T-helper 1 cell treated with Interleukin-12 subunit alpha and Interleukin-12 subunit beta and Interleukin-4 antibody, amounts not matched to agents 30 μg/mL and 1 μg/mL, for 36 hours (primary cell): ENCODE measurements around the gene CMKLR1.

Experiments
- H3K27ac Mint-ChIP-seq: one replicate; pipeline ENCODE4 v1.8.0; 2021; ENCODE audit warnings: mild to moderate bottlenecking, mixed read lengths
- H3K27me3 Mint-ChIP-seq: one replicate; pipeline ENCODE4 v1.8.0; 2021; ENCODE audit warnings: low read depth, mixed read lengths
- H3K36me3 Mint-ChIP-seq: one replicate; pipeline ENCODE4 v1.8.0; 2021; ENCODE audit warnings: low read depth, mixed read lengths
- H3K4me1 Mint-ChIP-seq: one replicate; pipeline ENCODE4 v1.8.0; 2021; ENCODE audit warnings: low read depth, mixed read lengths
- H3K4me3 Mint-ChIP-seq: one replicate; pipeline ENCODE4 v1.8.0; 2021; ENCODE audit warnings: mild to moderate bottlenecking, moderate library complexity, mixed read lengths
- H3K9me3 Mint-ChIP-seq: one replicate; pipeline ENCODE4 v1.8.0; 2021; ENCODE audit warnings: mixed read lengths

Gene CMKLR1

DNA sequence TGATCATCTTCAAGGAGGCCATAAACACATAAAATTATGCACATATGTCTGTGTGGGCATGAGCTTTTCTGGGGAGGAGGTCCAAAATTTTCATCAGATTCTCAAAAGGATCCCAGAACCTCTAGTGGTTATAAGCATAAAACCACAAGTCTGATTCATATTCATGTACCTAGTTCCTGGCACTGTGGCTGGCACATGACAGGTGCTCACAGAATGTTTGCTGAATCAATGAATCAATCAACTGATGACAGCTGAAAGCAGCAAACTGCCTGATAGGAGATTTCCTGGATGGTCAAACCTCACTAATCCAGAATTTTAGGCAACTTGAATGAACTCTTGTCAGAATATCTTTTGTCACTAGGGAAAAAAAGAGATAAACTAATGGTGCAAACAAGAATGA lies 13.5 kb upstream of the CMKLR1 start:
- H3K4me1 Mint-ChIP-seq, result no peaks in the 10 kb centered on the region
- no peak overlapping the region for H3K4me3 Mint-ChIP-seq
- H3K9me3 Mint-ChIP-seq, result no peaks in the 10 kb centered on the region
- no peaks in the 10 kb centered on the region for H3K36me3 Mint-ChIP-seq
- peaks cover 11% of the 10 kb centered on the region for H3K27me3 Mint-ChIP-seq
- no peak overlapping the region for H3K27ac Mint-ChIP-seq

DNA sequence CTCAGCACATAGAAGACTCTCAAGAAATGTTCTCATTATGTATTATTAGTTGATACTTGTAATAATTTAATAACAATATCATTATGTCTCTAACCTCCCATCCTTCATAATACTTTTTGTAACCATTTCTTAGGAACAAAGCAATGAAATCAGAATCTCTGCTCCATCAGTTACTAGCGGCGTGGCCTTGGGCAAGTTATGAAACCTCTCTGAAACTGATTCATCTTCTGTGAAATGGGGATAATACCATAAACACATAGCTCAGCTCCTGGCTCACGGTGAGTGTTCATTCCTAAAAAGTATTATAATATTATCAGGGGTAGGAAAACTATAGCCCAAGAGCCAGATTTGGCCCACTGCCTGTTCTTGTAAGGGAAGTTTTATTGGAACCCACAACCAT lies 11.4 kb upstream of the CMKLR1 start:
- Mint-ChIP-seq H3K4me1 (no peaks in the 10 kb centered on the region), H3K4me3 (no peak overlapping the region), H3K36me3 (no peaks in the 10 kb centered on the region), H3K27me3 (peaks cover 9% of the 10 kb centered on the region), H3K9me3 (no peaks in the 10 kb centered on the region), H3K27ac (no peak overlapping the region)

- Mint-ChIP-seq H3K36me3 (no peaks in the 10 kb centered on the region), H3K27me3 (peaks cover 6% of the 10 kb centered on the region), H3K4me1 (no peaks in the 10 kb centered on the region), H3K4me3 (no peak overlapping the region), H3K27ac (no peak overlapping the region), H3K9me3 (no peaks in the 10 kb centered on the region)
Measured at GRCh38 chr12:108349278-108349688, 10.2 kb upstream of the CMKLR1 start.

DNA sequence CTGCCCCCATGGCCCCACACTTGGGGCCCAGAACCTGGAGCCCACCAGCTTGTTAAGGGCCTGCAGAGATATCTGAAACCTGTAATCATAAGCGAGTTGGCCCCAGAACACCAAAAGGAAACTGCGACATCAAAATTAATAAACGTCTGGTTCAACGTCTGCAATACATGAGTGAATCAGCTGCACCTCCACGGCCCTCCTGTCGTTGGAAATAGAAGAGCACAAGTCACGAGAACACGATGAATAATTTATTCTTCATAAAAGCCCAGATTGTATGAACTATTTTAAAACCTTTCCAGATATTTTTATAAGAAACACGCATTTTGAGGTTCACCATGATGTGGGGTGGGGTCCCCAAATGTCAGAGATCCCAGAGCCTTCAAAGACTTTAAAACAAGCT lies 9.7 kb upstream of the CMKLR1 start:
- Mint-ChIP-seq H3K36me3 (no peaks in the 10 kb centered on the region), H3K27ac (no peak overlapping the region), H3K4me1 (no peaks in the 10 kb centered on the region), H3K27me3 (peaks cover 3% of the 10 kb centered on the region), H3K4me3 (no peak overlapping the region), H3K9me3 (no peaks in the 10 kb centered on the region)

- no peaks in the 10 kb centered on the region for H3K4me1 Mint-ChIP-seq
- H3K9me3 Mint-ChIP-seq, result no peaks in the 10 kb centered on the region
- no peaks in the 10 kb centered on the region for H3K36me3 Mint-ChIP-seq
- no peak overlapping the region for H3K27ac Mint-ChIP-seq
- H3K4me3 Mint-ChIP-seq, result no peak overlapping the region
- no peaks in the 10 kb centered on the region for H3K27me3 Mint-ChIP-seq
Measured at GRCh38 chr12:108346727-108347710, 7.9 kb upstream of the CMKLR1 start.

DNA sequence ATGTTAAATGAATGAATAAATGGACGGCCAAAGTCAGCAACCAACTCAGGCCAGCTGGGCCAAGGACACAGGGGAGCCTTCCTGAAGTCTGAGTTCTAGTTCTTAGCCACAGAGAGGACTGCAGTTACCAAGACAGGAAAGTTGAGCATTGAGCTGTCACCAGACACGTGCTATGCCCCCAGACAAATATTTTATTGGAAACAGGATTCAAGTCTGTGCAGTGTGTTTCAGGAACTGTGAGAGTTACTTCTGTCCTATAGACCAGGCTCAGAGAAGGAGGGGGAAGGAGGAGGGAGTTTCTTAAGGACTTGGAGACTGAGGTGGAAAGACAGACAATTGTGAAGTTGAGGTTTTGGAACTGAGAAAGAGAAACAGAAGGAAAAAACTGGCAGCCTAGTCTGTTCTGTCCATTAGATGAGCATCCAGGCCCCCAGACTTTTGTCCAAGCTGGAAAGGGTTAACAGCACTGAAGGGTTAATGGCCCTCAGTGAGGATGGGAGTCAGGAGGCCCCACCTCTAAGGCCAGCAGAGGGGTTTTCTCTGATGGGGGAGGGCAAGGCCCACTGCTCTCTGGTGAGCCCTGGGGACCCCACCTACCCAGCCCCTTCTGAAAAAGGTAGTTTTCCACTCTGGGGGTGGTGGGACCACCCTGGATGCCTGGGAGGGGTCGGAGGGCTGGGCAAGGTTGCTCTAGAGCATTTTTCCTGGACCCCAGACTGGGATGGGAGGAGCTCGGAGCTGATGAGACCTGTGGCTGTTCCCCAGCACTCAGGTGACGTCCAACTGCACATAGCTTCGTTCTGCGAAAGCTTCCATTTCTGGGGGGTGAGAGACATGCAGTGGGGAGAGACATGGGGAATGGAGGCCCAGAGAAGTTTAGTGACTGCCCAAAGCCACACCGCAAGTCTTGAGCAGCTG lies 6.9 kb upstream of the CMKLR1 start:
- H3K4me3 Mint-ChIP-seq, result no peak overlapping the region
- H3K36me3 Mint-ChIP-seq, result no peaks in the 10 kb centered on the region
- H3K27me3 Mint-ChIP-seq, result no peaks in the 10 kb centered on the region
- no peaks in the 10 kb centered on the region for H3K4me1 Mint-ChIP-seq
- H3K9me3 Mint-ChIP-seq, result no peaks in the 10 kb centered on the region
- H3K27ac Mint-ChIP-seq, result no peak overlapping the region

DNA sequence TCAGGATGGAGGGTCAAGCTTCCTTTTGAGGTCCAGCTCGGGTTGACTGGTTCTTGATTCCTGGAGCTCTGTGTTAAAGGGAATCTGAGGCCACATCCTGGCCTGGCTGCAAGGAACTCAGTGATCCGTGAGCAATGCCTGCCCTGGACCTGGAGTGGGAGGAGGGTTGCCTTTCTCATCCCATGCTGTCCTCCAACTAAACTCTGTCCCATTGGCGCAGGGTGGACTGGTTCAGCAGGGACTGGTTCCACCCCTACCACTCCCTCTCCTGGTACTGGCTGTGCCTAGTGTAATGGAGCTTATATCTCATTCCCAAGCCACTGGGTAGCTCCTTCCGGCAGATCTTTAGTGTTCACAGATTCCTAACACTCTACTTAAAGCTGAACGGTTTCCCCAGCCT lies 3.9 kb upstream of the CMKLR1 start:
- H3K9me3 Mint-ChIP-seq, result no peaks in the 10 kb centered on the region
- H3K4me3 Mint-ChIP-seq, result no peak overlapping the region
- peaks cover 24% of the 10 kb centered on the region for H3K27me3 Mint-ChIP-seq
- H3K27ac Mint-ChIP-seq, result no peak overlapping the region
- H3K4me1 Mint-ChIP-seq, result no peaks in the 10 kb centered on the region
- no peaks in the 10 kb centered on the region for H3K36me3 Mint-ChIP-seq

- no peaks in the 10 kb centered on the region for H3K9me3 Mint-ChIP-seq
- no peaks in the 10 kb centered on the region for H3K36me3 Mint-ChIP-seq
- H3K4me1 Mint-ChIP-seq, result no peaks in the 10 kb centered on the region
- H3K27ac Mint-ChIP-seq, result no peak overlapping the region
- H3K4me3 Mint-ChIP-seq, result no peak overlapping the region
- H3K27me3 Mint-ChIP-seq, result peaks cover 32% of the 10 kb centered on the region
Measured at GRCh38 chr12:108341854-108342847, 3.0 kb upstream of the CMKLR1 start.

- Mint-ChIP-seq H3K4me1 (no peaks in the 10 kb centered on the region), H3K36me3 (no peaks in the 10 kb centered on the region), H3K27me3 (peaks cover 35% of the 10 kb centered on the region), H3K9me3 (no peaks in the 10 kb centered on the region), H3K4me3 (no peak overlapping the region), H3K27ac (no peak overlapping the region)
Measured at GRCh38 chr12:108341356-108341755, 2.2 kb upstream of the CMKLR1 start.

DNA sequence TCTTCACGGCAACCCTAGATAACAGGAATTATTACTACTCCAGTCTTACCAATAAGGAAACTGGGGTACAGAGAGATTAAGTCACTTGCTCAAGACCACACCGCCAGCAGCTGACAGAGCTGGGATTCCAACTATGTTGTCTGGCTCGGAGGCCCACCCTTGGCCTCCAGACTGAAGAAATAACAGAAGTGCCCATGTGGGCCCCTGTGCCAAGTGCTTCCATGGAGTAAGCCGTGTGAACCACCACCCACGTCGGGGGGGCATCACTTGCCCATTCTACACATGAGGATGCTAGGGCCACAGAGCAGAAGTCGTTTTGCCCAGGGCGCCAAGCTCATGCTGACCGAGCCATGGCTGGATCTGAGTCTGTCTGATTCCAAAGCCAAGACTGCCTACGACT lies 926 bp upstream of the CMKLR1 start:
- Mint-ChIP-seq H3K4me1 (no peaks in the 10 kb centered on the region), H3K27me3 (peaks cover 35% of the 10 kb centered on the region), H3K36me3 (no peaks in the 10 kb centered on the region), H3K9me3 (no peaks in the 10 kb centered on the region), H3K4me3 (no peak overlapping the region), H3K27ac (no peak overlapping the region)

GRCh38 chr12:108337235-108338223 lies 1.6 kb downstream of the CMKLR1 start:
- Mint-ChIP-seq H3K27me3 (peaks cover 35% of the 10 kb centered on the region), H3K9me3 (no peaks in the 10 kb centered on the region), H3K27ac (no peak overlapping the region), H3K4me1 (peaks cover 2% of the 10 kb centered on the region), H3K4me3 (no peak overlapping the region), H3K36me3 (no peaks in the 10 kb centered on the region)

DNA sequence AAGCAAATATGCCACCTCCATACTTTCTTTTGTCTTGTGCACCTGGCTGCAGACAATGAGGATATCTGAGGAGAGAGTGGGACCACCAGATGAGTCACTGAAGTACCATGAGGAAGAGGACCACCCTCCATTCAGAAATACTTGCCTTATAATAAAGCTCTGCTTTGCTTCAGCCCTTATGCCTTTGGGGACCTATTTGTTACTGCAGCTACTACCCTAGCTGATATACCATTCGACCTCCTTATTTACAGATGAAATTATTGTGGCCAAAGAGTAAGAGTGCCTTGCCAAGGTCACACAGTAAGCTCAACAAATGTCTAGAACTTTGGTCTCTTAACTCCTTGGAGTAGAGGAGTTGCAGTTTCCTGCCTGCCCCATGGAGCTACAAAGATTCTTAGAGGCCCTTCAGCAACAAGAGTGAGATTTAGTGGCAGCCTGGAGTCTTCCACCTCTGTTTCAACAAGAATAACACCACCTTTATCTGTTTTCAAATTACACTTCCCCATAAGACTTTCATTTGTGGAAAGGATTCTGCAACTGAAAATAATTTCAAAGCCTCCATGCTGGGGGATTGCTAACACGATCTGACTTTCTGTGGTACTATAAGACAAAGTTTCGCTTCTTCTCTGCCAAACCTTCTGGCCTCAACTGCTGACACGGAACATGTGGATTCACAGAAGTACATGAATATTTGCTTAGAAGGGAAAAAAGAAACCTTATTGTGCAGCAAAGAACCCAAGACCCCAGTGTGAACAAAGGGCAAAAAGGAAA lies 3.6 kb downstream of the CMKLR1 start:
- Mint-ChIP-seq H3K4me1 (peaks cover 2% of the 10 kb centered on the region), H3K27me3 (peaks cover 31% of the 10 kb centered on the region), H3K36me3 (no peaks in the 10 kb centered on the region), H3K9me3 (no peaks in the 10 kb centered on the region), H3K27ac (no peak overlapping the region), H3K4me3 (no peak overlapping the region)
